Measurements from ENCODE around the gene MEGF10.

MEGF10 gene

DNA sequence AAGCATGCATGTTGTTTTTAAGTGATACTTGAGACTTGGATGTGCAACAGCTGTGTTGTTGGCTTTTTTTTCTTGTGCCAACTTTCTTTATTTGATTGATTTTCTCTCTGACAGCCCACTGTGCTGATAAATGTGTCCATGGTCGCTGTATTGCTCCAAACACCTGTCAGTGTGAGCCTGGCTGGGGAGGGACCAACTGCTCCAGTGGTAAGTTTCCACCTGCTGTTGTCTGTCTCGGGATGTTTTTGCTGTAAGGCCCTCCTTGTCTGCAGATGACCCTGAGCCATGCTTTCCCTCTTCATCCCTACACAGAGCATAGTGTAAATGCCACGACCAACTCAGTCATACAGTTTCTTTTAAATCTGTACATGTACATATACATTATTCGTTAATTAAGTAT lies 79.2 kb downstream of the MEGF10 start:
- DNase-seq (ENCODE audit: low spot score), result no peak

DNA sequence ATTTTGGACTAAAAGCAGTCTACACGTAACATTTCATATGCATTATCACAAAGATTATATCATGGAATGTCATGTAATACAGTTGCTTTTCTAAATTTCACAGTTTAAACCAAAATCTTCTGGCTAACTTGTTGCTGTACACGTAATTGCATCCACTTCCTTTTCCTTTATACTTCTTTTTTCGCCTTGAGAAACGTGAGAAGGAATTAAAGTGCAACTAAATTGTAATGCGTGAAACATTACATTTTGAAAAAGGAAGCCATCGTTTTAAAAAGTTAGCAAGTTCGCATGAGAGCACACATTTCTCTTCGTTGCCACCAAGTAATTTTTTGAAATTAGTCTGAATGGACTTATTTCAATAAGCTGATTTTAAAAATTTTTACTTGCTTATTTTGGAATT lies 80.0 kb downstream of the MEGF10 start:
- no peak for DNase-seq (ENCODE audit: low spot score)

DNA sequence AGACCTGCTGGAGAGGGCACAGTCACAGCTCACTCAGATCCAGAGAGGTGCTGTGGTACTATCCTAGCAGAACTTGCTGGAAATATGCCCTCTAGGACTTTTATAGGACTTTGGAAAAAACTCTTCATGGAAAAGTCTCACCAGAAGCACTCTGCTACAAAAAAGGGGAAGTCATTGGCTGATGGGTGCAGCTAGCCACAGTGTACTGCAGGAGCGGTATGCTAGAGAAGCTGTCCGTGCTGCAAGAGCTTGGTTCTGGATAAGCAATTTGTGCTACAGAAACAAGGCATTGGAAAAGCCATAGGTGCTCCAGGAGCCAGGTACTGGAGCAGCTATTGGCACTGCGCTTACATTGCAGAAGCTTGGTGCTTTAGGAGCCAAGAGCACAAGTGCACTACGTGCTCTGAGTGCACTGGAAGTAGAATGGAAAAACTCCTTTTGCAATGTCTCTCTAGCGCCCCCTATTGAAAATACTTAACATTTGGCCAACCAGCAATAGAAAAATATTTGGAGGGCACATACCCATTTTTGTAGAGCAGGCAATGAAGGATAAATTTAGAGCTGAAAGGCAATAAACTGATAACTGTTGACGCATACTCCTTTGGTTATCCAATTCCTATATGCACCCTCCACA lies 83.4 kb downstream of the MEGF10 start:
- DNase-seq (ENCODE audit: low spot score), result no peak

DNA sequence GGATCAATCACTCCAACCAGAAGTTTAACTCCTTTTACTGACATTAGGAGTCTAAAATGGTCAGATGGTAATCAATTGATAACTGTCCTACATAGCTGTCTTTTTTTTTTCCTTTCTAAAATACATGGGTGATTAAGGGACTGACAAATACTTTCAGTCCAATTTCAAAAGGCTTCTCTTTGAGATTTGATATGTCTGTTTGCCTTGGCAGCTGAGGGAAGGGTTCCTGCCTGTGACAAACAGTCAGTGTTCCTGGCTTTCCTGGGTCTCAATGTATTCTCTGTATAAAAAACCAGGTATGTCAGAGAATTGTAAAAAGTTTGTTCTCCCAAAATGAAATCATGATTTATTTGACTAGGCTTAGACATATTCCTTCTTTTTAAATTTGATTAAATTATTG lies 84.5 kb downstream of the MEGF10 start:
- no peak for DNase-seq (ENCODE audit: low spot score)

DNA sequence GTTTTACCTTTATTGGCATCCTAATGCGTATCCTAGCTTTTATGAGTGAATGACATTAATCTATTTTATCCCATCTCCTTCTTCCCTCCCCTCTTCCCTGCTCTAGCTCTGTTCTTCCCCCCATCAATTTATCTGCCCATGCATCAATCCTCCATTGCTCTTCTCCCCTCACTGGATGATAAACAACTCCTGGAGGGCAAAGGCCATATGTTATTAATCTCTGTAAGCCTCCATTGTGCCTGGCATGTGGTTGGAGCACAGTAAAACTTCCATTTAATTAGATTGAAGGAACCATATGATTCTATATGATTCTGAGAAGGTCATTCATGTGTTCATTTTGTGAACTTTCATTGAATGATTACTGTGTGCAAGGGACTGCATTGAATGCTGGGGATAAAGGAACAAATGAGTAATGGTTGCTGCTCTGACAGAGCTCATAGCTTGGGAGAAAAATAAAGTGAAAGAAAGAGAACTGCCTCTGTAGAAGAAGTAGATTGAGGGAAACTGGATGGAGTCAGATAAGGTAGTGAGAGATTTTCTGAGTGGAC lies 85.0 kb downstream of the MEGF10 start:
- no peak for DNase-seq (ENCODE audit: low spot score)

DNA sequence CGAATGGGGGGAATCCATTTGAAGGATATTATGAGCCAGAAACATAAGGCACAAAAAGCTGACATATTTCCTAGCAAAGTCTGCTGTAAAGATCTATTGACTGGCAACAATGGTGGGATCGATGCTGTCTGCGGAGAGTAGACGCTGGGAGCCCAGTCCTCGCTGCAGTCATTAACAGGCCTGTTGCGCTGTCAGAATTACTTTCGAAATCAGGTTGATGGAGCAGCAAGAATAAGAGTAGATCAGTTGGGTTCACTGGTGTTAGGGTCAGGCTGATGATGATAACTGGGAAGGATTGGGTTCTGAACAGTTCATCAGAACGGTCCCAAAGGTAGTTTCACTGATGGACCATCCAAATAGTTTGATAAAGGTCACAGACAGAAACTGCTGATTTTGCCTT lies 87.1 kb downstream of the MEGF10 start:
- no peak for DNase-seq (ENCODE audit: low spot score)

DNA sequence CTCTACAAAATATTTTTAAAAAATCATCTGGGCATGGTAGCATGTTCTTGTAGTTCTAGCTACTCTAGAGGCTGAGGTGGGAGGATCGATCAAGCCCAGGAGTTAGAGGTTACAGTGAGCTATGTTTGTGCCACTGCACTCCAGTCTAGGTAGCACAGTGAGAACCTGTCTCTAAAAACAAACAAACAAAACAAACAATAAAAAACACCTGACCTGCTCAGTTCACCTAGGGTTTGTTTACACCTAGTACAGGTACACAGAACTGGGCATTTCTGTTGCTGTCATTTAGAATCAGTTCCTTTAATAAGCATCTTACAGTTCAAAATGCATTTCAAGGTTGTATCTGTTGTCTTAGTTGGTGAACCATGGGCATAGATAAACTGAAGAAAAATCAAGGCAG lies 95.3 kb downstream of the MEGF10 start:
- no peak for DNase-seq (ENCODE audit: low spot score)

DNA sequence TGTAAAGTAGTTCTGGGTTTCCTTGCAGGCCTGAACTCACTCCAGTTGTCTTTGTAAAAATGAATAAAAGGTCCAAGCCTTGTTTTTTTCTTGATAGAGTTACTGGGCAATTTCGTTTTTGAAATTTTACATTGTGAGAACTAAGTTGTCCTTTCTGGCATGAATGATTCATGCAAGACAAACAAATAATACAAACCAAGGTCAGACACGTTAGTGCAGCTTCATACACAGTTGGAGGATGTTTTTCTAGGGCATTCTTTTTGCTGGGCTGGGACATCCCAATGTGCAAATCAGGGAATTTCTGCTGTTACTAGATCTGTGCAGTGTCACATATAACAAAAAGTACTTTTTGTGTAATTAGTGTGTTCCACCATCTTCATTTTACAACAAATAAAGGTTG lies 96.0 kb downstream of the MEGF10 start:
- no peak for DNase-seq (ENCODE audit: low spot score)

DNA sequence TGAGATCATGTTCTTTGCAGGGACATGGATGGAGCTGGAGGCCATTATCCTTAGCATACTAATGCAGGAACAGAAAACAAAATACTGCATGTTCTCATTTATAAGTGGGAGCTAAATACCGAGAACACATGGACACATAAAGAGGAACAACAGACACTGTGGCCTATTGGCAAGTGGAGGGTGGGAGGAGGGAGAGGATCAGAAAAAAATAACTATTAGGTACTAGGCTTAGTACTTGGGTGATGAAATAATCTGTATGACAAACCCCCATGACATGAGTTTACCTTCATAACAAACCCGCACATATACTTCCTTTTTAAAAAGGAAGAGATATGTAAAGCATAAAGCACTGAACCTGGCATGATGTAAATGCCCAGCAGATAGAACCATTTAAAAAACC lies 99.0 kb downstream of the MEGF10 start:
- no peak for DNase-seq (ENCODE audit: low spot score)

DNA sequence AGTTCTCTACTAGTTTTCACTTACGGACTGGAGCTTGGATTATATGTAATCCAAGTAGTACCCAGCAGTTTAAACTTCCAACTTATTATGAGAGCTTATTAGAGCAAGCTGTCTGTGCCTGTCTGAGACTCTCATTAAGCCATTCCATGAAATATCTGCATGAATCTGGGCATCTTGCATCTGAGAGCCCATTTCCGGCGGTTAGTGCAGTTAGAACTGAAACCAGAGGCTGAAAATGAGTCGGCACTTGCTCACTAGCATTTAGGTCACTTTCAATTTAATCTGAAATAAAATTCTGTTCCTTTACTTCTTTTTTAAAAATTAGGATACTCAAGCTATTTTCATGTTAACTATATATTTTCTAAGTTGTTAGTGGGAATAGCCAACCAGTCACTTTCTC lies 102.2 kb downstream of the MEGF10 start:
- DNase-seq (ENCODE audit: low spot score), result no peak

DNA sequence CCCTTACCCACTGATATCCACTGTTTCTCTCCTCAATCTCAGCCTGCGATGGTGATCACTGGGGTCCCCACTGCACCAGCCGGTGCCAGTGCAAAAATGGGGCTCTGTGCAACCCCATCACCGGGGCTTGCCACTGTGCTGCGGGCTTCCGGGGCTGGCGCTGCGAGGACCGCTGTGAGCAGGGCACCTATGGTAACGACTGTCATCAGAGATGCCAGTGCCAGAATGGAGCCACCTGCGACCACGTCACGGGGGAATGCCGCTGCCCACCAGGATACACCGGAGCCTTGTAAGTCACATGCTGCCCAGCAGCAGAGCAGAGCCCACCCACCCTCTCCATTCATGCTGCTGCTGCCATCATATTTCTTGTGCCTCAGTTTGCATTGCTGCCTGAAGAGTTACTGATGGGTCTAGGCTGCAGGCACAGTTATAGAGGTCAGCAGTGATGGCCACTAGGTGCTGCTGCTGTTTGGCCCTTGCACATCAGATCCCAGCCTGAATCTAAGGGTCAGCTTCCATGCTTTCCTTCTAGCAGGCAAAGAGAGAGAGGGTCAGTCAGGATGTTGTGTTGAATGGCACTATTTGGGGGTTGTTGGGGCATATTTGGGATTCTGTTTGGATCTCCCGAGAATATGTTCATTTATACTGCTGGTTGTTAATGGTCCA lies 106.0 kb downstream of the MEGF10 start:
- DNase-seq (ENCODE audit: low spot score), result no peak

DNA sequence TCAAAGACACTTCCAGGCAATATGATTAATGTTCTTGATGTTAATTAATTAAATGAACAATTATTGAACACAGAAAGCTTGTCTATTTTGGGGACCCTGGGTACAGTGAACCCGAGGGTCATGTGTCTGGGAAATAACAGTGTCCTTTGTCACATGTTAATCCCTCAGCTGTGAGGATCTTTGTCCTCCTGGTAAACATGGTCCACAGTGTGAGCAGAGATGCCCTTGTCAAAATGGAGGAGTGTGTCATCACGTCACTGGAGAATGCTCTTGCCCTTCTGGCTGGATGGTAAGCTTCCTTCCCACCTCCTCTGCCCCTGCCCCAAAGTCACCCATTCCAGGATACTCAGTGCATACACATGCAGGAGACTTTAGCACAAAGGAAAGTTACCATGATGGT lies 107.9 kb downstream of the MEGF10 start:
- no peak for DNase-seq (ENCODE audit: low spot score)

DNA sequence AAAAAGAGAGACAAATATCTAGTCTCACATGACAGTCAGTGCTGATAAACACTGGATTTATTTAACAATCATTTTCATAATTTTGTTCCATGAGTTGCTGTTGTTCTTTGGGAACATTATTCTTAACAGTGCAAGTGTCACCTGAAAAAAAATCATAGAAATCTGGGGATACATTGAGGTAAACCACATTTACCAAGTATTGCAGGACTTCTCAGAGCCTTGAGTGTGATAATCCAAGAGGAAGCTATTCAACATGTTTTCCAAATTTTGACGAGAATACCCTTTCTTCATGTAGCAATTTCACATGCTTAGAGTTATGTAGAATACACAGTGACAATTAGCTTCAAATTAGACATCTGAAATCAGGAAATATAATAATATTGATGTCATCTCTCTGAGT lies 108.5 kb downstream of the MEGF10 start:
- DNase-seq (ENCODE audit: low spot score), result no peak

DNA sequence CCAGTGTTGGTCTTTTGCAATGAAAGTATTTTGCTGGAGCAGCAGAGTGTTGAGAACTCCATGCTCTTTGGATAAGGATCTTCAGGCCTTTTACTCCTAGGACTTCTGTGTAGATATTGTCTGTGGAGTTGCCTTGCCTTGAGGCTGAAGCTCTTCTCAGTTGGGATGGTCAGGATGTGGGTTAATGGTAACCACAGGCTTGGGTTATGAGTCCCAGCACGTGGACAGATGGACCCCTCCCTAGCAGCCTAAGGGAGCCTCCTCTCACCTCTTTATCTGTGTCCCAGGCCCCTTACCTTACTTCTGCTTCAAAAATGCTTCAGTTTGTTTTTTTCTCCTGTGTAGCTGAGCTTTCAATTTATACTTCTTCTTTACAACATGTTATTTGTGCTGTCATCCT lies 109.9 kb downstream of the MEGF10 start:
- no peak for DNase-seq (ENCODE audit: low spot score)

DNA sequence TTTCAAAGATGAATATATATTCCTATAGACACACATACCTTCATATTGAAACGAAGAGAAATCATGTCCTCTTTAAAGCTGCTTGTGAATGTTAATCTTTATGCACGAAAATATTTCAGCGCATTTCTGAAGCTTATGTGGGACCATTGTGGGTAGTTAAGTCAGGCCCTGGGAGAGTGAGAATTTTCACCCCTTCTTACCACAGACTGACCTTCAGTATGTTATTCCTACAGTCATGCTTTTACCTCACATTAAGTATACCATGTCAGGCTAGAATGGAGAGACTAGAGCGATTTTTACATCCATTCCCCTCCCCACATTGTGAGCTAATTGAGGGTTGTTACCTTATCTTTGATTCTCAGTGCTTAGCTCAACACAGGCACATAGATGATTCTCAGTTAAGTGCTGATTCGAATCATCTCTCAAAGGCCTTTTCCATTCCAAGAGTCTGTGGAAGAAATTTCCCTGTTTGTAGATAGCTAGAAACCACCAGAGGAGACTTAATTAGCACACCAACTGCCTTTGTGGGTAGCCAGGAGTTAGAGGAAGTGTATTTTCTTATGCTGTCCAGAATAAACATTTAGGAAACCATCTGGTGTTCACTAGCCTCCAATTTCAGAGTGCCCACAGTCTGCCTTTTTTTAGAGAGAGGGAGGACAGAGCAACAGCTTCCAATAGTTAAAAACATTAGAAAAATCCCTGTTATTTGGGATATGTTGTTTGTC lies 110.5 kb downstream of the MEGF10 start:
- no peak for DNase-seq (ENCODE audit: low spot score)

DNA sequence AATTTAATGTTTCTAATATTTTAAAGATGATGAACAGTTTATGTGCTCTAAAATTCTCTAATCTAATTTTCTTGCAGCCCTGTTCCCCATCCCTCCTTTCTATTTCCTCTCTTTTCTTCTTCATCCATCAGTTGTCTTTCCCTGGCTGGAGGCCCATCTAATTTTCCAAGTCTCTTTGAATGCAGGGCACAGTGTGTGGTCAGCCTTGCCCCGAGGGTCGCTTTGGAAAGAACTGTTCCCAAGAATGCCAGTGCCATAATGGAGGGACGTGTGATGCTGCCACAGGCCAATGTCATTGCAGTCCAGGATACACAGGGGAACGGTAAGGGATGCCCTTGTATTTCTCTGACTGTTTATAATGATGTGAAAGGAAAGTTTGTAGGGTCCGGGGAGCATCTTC lies 111.8 kb downstream of the MEGF10 start:
- DNase-seq (ENCODE audit: low spot score), result no peak

DNA sequence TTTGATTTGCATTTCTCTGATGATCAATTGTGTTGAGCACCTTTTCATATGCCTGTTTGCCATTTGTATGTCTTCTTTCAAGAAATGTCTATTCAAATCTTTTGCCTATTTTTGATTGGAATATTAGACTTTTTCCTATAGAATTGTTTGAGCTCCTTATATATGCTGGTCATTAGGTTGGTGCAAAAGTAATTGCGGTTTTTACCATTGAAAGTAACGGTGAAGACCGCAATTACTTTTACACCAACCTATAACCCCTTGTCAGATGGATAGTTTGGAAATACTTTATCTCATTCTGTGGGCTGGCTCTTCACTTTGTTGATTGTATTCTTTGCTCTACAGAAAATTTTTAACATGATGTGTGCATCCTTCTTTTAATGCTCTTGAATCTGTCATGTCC lies 113.6 kb downstream of the MEGF10 start:
- DNase-seq (ENCODE audit: low spot score), result no peak

DNA sequence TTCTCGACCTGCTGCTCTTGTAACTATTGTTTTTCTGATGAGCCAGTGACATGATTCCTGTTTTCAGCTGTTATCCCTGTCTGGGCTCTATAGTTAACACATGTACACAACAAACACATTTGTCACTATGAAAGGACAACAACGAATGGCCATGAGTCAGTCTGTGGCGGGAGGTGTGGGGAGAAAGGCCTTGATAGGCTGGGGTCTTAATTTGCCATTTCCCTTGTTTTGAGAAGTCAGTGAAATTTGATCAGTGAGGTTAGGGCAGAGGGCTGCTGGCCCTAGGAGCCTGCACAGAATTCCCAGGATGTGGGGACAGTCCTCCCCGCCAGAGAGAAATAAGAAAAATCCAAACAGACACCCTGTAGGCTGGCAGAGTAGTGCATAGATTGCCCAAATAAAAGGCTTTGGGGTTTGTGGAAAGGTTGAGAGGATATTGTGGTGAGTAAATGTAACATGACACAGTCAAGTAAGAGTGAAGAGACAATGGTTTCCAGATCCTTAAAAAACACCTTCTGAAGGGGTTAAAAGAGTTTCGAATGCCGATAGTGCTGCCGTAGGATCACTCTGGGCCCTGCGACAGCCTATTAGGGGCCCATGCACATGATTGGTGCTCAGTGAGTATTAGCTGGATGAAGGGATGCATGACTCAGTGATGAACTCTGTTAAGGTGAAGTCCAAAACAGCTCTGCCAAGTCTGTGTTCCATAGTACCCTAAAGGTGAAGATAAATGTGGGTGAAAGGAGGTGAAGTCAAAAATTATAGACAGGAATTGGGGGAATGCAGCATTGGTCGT lies 115.9 kb downstream of the MEGF10 start:
- no peak for DNase-seq (ENCODE audit: low spot score)

DNA sequence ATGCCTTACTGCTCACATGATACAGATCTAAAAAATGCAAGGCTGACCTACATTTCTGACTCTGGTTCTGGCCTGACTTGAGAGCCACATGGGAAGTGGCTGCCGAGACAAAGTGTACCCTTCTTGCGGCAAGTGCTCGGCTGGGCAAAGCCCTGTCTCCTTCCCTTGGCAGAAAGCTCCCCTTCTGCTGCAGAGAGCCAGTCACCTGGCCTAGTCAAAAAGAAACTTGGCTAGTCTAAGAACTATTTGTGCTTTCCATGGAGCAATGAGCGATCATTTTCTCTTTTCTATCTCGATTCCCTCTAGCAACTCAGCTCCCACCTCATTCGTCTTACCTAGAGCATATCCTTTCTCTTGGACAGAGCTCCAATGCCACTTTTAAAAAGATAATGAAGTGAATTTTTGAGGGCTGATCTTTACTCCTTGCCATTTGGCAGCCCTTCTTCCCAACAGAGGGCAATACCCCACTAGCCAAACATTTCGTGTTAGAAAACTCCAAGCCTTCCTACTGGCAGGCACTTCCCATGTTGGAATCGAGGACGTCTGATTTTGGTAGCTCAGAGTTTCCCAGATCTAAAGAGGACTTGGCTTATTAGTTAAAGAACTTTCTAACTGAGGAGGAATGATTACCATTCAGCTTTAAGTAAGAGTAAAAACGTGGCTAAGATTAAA lies 118.8 kb downstream of the MEGF10 start:
- no peak for DNase-seq (ENCODE audit: low spot score)

DNA sequence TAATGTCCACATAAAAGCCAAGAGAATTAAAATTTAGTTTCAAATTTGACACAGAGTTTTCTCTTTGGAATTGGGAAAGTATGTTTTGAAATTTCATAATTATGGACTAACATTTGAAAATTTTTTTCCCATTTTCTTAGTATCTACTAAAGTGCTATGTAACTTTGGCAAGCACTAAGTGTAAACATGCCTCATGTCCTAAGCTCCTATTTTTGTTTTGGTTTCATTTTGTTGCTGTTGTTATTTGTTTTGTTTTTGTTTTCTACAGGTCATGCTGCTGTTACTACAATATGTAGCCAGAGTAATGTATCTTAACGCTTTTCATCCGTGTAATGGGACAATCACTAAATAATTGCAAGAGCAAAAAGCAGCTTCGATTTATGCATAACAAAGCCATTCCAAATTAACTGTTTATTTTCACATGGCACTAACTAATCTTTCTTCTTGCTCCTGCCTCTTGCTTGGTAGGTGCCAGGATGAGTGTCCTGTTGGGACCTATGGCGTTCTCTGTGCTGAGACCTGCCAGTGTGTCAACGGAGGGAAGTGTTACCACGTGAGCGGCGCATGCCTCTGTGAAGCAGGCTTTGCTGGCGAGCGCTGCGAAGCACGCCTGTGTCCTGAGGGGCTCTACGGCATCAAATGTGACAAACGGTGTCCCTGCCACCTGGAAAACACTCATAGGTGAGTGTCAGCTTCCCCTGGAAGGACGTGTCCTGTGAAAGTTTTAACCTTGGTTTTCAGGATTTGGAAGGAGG lies 119.5 kb downstream of the MEGF10 start:
- no peak for DNase-seq (ENCODE audit: low spot score)

DNA sequence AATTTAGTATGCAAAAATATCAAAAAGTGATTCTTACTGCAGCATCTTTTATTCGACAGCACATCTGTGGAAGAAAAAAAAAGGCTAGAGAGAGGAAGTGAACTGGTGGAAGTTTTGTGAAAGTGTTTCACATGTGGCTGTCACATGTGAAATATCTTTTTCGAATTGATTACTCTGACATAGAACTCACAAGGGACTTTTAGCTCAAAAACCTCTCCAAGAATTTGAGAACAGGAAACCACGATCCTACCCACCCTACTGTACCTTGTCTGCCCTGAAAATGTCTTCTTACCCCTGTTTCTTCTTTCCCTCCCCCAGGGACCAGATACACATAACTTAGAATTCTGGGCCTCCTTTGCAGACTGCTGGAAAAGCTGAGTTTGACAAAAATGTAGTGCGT lies 120.4 kb downstream of the MEGF10 start:
- no peak for DNase-seq (ENCODE audit: low spot score)

All from AG08395 (cell line).